HG03095 (cell line): ENCODE measurements around the gene ABCB11.
A peak's percentile ranks its signal among the peaks of the same experiment; 100 is the strongest.
"Not testable (repeated sequence)": the region's sequence is repeated elsewhere in the genome, so short reads cannot be mapped to it uniquely, and the experiment has no call there.

Experiments
- ATAC-seq: cut with Tn5 transposase; IDR thresholded peaks from one replicate; pipeline ENCODE4 v1.9.1; 2021; ENCODE audit warnings: moderate library complexity; ENCODE audit not compliant: unreplicated experiment

ABCB11 gene

GRCh38 chr2:169046440-169047151 is 15.5 kb upstream of the ABCB11 start:
- no peak for ATAC-seq

- ATAC-seq = no peak
Observed at GRCh38 chr2:169042856-169043255, 11.7 kb upstream of the ABCB11 start.

GRCh38 chr2:169041594-169041993 is 10.5 kb upstream of the ABCB11 start:
- no peak for ATAC-seq

GRCh38 chr2:169039702-169040101 is 8.6 kb upstream of the ABCB11 start:
- ATAC-seq = no peak

DNA sequence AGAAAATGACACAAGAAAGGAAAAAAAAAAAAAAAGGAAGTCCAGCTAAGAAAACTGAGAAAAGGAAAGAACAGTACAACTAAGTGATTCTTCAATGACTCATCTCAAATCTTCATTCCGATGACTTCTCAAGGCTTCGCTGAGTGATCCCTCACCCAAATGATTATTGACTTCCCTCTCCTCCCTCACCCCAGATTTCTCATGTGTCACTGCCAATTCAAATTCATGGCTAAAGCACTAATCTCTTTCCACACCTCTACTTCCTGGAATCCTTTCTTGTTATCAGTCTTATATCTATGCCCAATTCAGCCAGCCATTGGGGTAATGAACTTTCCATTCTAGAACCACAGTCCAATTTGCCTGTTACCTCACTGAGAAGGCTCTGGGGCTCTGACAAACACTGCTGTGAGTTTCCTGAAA is 7.2 kb upstream of the ABCB11 start:
- ATAC-seq = peak; percentile 72

GRCh38 chr2:169036736-169037440 is 5.8 kb upstream of the ABCB11 start:
- ATAC-seq = peak; percentile 46

- no peak for ATAC-seq
Observed at GRCh38 chr2:169035887-169036286, 4.8 kb upstream of the ABCB11 start.

- ATAC-seq = no peak
Observed at GRCh38 chr2:169034984-169035544, 3.9 kb upstream of the ABCB11 start.

DNA sequence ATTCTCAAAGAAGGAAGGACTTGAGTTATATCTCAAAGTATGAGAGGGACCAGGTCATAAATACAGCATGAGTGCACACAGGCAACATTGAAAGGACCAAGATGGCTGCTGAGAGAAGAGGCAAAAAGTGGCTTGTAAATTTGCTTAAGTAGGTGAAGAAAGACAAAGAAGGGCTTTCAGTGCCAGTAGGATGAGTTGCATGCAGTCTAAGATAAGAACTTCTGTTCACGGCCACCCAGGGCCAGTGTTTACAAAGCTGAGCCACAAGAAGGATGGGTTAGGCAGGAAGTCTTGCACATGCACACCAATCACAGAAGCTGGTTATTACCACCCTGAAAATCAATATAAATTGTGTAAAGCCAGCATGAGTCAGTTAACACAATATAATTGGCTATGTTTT is 3.1 kb upstream of the ABCB11 start:
- ATAC-seq = no peak

- no peak for ATAC-seq
Observed at GRCh38 chr2:169029341-169029740, 1.8 kb downstream of the ABCB11 start.

DNA sequence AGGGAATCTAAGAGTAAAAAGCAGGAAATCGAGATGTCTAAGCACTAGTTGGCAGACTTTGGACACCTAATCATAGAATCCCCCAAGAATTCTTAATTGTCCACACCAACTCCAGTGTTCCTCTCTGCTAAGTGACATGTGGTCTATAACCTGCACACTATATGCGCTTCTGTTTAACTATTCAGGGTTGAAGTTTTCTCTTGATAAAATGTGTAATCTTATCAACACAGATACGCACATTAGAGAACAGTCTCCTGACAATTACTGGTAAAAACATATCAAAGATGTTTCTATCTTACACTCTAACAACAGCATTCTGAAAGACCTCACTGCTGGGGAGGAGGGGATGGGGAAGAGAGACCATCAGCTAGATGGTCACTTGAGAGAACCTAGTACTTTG is 3.9 kb downstream of the ABCB11 start:
- no peak for ATAC-seq

- ATAC-seq = no peak
Observed at GRCh38 chr2:169026056-169026455, 5.1 kb downstream of the ABCB11 start.

GRCh38 chr2:169023161-169023560 is 8.0 kb downstream of the ABCB11 start:
- no peak for ATAC-seq

DNA sequence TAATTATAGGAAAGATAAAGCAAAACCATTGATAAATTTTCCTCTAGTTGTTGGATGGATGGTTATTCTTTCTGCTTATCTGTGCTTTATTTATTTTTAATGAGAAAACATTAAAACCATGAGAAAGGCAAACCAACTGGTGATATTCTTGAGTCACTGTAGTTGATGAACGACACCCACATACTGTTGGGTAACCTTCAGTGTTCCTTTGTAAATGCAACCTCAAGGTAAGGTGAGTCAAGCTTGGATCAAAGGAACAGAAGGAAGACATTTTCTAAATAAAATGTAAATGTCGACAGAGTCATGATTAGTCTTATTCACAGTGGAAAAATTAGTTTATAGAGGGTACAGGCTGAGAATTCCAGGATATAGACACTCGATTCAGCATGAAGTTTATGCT is 12.7 kb downstream of the ABCB11 start:
- no peak for ATAC-seq

GRCh38 chr2:169015943-169016342 is 15.2 kb downstream of the ABCB11 start:
- no peak for ATAC-seq

- no peak for ATAC-seq
Observed at GRCh38 chr2:169014780-169015179, 16.3 kb downstream of the ABCB11 start.

DNA sequence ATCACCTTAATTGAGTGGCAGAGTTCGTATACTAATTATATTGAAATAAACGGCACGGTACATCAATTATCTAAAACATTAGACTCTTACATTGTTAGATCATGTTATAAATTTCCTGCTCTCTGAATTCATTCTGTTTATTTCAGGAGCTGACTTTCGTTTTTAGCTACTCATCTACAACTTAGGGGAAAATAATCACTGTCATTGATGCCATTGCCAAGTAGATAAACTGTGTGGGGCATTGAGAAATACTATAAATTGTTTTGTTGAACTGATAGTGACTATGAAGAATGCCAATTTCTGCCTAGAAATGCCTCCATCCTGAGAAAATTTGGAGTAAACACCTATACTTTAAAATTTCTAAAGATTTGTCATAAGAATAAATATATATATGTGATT is 17.5 kb downstream of the ABCB11 start:
- no peak for ATAC-seq

DNA sequence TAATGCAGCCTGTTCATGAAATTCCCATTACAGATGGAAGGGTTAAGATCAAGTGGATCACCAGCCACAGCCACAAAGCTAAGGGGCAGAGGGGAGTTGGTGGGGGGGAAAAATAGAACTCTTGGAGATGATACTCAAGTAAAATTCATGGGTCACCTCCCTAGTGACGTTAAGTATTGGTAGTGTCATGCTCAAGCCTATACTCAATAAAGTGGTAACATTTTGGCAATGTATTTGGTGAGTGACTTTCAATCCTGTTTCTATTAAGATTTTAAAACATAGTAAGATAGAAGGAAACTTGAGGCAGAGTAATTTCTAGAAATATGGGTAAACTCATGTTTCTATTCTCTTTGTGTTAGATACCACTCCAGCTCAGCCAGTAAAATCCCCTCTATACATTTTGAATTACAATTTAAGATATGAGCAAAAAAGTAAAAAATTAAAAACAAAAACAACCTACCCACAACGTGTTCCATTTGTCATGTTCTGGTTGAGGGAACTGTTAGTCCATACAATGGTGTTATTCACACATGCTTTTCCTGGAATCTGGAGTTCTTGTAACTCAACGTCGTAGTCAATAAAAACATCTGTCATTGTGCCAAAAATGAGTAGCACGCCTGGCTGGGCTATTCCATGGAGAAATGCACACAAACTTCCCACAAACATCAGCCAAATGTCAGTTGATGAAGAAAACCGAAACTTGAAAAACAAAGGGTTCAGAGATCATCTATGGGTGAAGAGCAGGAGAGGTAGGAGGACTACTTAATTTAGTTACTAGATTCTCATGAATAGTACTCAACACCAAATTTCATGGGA is 18.1 kb downstream of the ABCB11 start:
- no peak for ATAC-seq

GRCh38 chr2:169012191-169012792 is 18.8 kb downstream of the ABCB11 start:
- not testable (repeated sequence) for ATAC-seq

GRCh38 chr2:169011698-169012097 is 19.4 kb downstream of the ABCB11 start:
- no peak for ATAC-seq
